ENCODE measurements around the gene RHOF. TPM values are rescaled to one million over a fixed set of nuclear protein-coding genes. Genes with fewer than 3 reads are reported as not detected.

Gene RHOF
- total RNA-seq, 3 donors from 2014 or later = 45.5 to 86.7 (median 83.2) TPM

DNA sequence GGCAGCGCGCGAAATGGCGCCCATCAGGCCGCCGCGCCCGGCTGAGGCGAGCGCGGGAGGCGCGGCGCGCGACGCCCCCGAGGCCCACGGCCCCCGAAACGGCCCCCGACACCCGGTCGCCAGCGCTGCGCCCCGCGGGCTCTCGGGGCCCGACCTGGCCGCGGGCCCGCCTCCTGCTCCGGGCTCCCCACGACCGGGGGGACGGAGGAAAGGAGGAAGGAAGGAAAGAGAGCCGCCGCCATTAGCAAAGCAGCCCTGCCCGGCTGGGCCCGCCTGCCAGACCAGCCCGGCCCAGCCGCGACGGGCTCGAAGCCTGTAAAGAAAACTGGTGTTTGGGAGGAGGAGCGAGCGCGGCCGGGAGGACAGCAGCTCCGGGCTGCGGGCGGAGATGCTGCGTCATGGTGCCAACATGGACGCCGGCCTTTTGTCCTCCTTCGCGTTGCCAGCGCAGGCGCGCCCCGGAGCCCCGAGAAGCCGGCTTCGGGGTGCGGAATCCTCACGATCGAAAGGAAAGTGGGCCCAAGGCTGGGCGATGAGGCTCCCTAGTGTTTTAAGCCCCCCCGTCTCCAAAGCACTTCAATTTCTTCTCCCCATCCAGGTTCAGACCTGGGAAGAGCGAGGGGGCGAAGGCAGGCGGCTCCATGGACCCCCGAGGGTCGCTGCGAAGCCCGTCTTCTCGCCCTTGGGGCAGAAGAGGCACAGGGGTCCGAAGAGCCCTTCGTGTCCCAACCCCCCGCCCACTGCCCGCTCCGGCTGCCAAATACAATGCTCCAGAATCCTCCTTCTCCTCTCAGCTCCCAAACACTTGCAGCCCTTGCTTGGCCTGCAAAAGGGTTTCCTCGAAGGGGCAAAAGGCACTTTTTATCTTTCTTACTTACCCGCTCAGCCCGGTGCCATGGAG is 7.5 kb upstream of the RHOF start:
- Histone ChIP-seq H3K36me3 (ENCODE audit: low read depth) (peaks cover 3% of the 10 kb centered on the region), H3K4me3 (peak overlapping the region; percentile 59), H3K9me3 (no peaks in the 10 kb centered on the region), H3K4me1 (ENCODE audit: low read depth) (peaks cover 35% of the 10 kb centered on the region)
- peak; percentile 5 for ATAC-seq
- TF ChIP-seq, protein P1, sequence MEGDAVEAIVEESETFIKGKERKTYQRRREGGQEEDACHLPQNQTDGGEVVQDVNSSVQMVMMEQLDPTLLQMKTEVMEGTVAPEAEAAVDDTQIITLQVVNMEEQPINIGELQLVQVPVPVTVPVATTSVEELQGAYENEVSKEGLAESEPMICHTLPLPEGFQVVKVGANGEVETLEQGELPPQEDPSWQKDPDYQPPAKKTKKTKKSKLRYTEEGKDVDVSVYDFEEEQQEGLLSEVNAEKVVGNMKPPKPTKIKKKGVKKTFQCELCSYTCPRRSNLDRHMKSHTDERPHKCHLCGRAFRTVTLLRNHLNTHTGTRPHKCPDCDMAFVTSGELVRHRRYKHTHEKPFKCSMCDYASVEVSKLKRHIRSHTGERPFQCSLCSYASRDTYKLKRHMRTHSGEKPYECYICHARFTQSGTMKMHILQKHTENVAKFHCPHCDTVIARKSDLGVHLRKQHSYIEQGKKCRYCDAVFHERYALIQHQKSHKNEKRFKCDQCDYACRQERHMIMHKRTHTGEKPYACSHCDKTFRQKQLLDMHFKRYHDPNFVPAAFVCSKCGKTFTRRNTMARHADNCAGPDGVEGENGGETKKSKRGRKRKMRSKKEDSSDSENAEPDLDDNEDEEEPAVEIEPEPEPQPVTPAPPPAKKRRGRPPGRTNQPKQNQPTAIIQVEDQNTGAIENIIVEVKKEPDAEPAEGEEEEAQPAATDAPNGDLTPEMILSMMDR (IDR thresholded peaks at IDR 0.05) = no peak
- DNase-seq = peak; percentile 81 to 90 (median 87)
- intact Hi-C loops (cut with DNase I, micrococcal nuclease) = no loop called here

DNA sequence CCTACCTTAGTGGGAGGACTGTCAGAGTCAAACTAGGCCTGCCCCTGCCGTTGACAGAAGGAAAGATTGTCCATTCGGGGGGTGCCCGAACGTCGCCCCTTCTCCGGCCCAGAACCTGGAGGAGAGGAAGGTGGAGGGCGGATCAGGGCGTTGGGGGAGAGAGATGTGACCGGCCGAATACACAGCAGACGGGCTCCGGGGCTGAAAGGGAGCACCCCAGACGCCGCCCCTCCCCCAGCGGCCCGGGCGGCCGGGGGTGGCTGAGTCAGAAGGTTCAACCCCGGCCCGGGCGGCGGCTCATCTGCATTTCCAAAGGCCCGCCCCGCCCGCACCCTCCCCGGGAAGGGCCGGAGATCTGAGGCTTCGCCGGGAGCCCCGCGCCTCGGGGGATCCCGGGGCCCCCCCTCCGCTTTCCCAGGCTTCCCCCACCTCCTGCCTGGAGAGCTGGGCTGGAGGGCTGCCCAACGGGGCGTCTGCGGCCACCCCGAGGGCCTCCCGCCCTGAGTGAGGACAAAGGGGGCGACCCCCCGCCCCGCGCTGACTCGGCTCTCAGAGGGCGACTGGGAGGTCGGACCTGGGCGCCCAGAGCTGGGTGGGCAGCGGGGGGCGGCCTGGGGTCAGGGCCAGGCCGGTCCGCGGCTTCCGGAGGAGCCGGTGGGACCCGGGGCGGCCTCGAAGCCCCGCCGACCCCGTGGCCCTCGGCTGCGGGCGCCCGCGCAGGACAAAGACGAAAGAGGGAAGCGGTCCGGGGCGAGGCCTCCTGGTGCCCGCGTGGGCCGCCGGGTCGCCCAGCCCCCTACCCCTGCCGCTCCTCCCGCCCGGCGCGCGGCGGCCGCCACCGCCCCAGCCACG is 6.6 kb upstream of the RHOF start:
- intact Hi-C loops (cut with DNase I, micrococcal nuclease) = no loop called here
- Histone ChIP-seq H3K9me3 (no peaks in the 10 kb centered on the region), H3K4me1 (ENCODE audit: low read depth) (peaks cover 41% of the 10 kb centered on the region), H3K36me3 (ENCODE audit: low read depth) (peaks cover 3% of the 10 kb centered on the region), H3K4me3 (peak overlapping the region; percentile 59)
- ATAC-seq (peak; percentile 58), DNase-seq (peak; percentile 93 to 95 (median 95))
- TF ChIP-seq, protein P1 (IDR thresholded peaks at IDR 0.05) = no peak

DNA sequence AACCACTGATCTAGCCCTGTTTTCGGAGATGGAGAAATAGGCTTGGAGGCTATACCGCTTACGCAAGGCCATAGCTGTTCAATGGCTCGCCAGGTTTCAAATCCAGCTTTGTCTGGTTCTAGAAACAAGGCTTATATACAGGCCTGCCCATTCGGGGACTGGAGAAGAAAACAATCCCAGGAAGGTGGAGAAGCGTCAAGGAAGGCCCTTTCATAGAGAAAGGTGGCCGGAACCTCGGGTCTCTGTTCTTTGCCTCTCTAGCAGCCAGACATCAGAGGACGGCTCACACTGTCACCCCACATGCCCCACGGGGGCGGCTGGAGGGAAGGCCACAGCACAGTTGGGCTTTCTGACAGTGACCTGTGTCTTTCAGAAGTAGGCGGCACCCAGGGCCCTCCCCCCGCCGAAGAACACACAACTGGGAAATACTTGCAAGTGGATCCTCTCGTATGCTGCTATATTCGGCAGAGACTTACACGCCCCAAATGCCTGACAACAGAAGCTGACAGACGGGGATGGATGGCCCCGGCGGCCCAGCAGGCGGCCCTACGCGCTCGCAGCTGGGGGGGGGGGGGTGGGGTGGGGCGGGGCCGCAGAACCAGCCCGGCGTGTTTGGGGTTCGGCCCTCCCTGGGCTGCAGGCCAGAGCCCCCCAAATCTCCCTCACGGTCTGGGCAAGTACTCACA is 5.8 kb upstream of the RHOF start:
- H3K4me1 ChIP-seq (ENCODE audit: low read depth) = peaks cover 48% of the 10 kb centered on the region
- DNase-seq = peak; percentile 81 to 86 (median 84)
- H3K4me3 ChIP-seq = peak overlapping the region; percentile 59
- TF ChIP-seq, protein P1 (IDR thresholded peaks at IDR 0.05) = no peak
- no peaks in the 10 kb centered on the region for H3K9me3 ChIP-seq
- H3K36me3 ChIP-seq (ENCODE audit: low read depth) = peaks cover 3% of the 10 kb centered on the region
- peak; percentile 21 for ATAC-seq
- intact Hi-C loops (cut with DNase I, micrococcal nuclease) = no loop called here

DNA sequence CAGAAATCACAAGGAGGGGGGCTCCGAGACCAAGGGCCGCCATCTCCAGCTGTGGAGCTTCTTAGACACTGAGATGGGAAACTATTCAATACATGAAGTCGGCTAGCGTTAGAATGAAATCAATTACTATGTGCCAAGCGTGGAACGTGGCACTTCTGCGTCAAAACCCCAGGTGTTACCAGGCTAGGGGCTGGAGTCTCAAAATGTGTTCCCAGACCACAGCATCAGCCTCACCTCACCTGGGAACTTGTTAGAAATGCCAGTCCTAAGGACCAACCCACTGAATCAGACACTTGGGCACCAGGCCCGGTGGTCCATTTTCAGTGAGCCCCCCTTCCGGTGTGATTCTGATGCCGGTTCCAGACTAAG is 5.3 kb upstream of the RHOF start:
- peaks cover 52% of the 10 kb centered on the region for H3K4me1 ChIP-seq (ENCODE audit: low read depth)
- no peak for ATAC-seq
- TF ChIP-seq, protein P1 (IDR thresholded peaks at IDR 0.05) = no peak
- intact Hi-C loops (cut with DNase I, micrococcal nuclease) = no loop called here
- peaks cover 3% of the 10 kb centered on the region for H3K36me3 ChIP-seq (ENCODE audit: low read depth)
- no peaks in the 10 kb centered on the region for H3K9me3 ChIP-seq
- DNase-seq = peak in 1 of 3 donors; percentile 46
- peak overlapping the region; percentile 9 for H3K4me3 ChIP-seq

Data from mucosa of descending colon (tissue), 3 donors.